WI38 (cell line): ENCODE data around the gene SPO11.

ENCODE experiments used
- H3K4me3 ChIP-seq: 2 replicates; pipeline ENCODE4 v1.5.1; 2011; ENCODE audit warnings: low read depth, mild to moderate bottlenecking, control low read depth, low read length
- CTCF ChIP-seq: IDR thresholded peaks from 2 replicates; pipeline ENCODE4 v1.5.1; 2012; ENCODE audit warnings: low read depth, mild to moderate bottlenecking, control low read depth, low read length

Gene SPO11

GRCh38 chr20:57382516-57382915, 52.9 kb downstream of the SPO11 start:
- TF ChIP-seq CTCF: no peak
- no peak overlapping the region for H3K4me3 ChIP-seq

GRCh38 chr20:57383447-57384347, 54.1 kb downstream of the SPO11 start:
- TF ChIP-seq CTCF: no peak
- no peak overlapping the region for H3K4me3 ChIP-seq

GRCh38 chr20:57384486-57384885, 54.9 kb downstream of the SPO11 start:
- no peak overlapping the region for H3K4me3 ChIP-seq
- TF ChIP-seq CTCF: no peak

- no peak overlapping the region for H3K4me3 ChIP-seq
- no peak for TF ChIP-seq CTCF
Observed at GRCh38 chr20:57384953-57385761, 55.6 kb downstream of the SPO11 start.

GRCh38 chr20:57385940-57386339, 56.3 kb downstream of the SPO11 start:
- TF ChIP-seq CTCF: no peak
- no peak overlapping the region for H3K4me3 ChIP-seq

- no peak for TF ChIP-seq CTCF
- H3K4me3 ChIP-seq: no peak overlapping the region
Observed at GRCh38 chr20:57386762-57387161, 57.2 kb downstream of the SPO11 start.

GRCh38 chr20:57387463-57387862, 57.9 kb downstream of the SPO11 start:
- no peak overlapping the region for H3K4me3 ChIP-seq
- no peak for TF ChIP-seq CTCF
